Activated CD4-positive, alpha-beta T cell treated with anti-CD3 and anti-CD28 coated beads, Interleukin-2, Interleukin-6, amounts not matched to agents 100 ng/mL and 50 ng/mL, durations not matched to agents 16 hours and 8 hours (primary cell): ENCODE measurements around the gene MXD1.

Source experiments
- DNase-seq: peaks from one replicate; pipeline ENCODE4 v3.0.0-alpha.2; 2020

The MXD1 gene

GRCh38 chr2:69955029-69955428 is 40.1 kb downstream of the MXD1 start:
- no peak for DNase-seq

DNA sequence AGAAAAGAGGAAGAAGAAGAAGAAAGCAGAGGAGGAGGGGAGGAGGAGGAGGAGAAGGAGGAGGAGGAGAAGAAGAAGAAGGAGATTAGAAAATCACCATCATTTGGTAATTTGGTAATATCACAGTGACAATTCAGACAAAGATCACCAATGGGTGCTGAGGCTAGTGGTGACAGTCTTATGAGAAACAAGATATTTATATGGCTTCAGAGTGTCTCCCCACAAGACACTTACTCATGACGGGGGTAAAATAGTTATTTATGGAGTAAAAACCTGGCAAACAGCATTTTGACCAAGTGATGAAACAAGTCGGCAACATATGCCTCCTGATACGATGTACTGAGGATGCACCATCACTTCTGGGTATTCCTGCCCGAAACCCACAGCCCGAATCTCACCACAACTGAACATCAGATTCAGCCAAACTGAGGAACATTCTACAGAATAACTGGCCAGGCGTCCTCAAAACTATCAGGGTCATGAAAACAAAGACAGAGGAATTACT is 41.6 kb downstream of the MXD1 start:
- DNase-seq, result no peak

DNA sequence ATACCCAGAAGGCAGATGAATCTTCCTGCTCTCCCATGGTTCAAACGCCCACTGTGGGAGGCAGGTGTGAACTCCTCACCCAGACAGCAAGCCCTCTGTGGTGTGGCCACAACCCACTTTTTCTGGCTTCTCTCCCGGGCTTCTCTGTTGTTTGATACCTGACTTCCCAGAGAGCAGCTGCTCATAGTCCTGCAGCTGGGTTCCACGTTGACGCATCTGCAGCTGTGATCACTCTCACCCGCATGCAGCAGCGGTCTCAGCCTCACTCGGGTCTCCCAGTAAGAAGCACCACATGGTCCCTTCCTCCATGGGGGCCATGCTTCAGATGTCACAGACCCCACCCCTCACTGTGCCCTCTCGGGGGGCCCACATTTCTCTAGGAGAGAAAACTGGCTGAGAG is 43.1 kb downstream of the MXD1 start:
- DNase-seq, result no peak

DNA sequence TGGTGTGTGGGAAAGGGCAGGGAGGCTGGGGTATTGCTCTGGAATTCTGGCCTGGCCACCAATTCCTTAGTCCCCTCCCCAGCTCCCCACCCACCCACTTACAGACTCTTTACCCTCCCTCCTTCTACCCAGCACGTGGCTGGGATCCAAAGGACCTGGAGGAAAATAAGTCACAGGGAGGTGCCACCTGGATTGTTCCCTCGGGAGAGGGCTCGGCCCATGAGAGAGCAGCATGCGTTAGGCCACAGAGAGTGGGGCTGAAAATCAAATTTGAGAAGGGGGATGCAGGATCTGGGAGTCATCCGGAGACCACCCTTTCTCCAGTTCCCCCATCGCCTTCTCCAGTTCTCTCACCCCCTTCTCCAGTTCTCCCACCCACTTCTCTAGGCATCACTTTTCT is 43.6 kb downstream of the MXD1 start:
- no peak for DNase-seq

GRCh38 chr2:69959425-69959824 is 44.5 kb downstream of the MXD1 start:
- DNase-seq, result no peak

- DNase-seq, result no peak
These were observed 45.9 kb downstream of the MXD1 start for GRCh38 chr2:69960821-69961220.

DNA sequence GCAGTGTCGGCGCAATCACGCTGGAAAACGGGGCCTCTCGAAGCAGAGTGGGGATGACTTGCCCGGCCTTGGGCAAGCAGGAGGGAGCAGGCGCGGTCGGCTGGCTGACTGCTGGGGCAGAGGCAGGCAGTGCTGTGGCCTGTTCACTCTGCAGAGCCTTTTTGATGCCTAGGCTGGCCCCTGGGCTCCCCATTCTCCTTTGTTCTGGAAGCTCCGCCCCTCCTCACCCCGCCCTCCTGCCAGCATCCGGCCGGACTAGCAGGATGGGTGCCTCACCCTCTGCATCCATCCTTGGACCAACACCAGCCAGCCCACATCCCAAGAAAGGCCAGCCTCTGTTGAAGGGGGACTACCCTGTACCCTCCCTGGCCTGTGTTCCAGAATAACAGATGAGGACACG is 46.6 kb downstream of the MXD1 start, which contains the start of gene ASPRV1:
Gene ASPRV1 (minus strand): TSS at position 136 of the 400 bp plus-strand sequence. CDS start 195 bp downstream, outside the sequence.
- no peak for DNase-seq

DNA sequence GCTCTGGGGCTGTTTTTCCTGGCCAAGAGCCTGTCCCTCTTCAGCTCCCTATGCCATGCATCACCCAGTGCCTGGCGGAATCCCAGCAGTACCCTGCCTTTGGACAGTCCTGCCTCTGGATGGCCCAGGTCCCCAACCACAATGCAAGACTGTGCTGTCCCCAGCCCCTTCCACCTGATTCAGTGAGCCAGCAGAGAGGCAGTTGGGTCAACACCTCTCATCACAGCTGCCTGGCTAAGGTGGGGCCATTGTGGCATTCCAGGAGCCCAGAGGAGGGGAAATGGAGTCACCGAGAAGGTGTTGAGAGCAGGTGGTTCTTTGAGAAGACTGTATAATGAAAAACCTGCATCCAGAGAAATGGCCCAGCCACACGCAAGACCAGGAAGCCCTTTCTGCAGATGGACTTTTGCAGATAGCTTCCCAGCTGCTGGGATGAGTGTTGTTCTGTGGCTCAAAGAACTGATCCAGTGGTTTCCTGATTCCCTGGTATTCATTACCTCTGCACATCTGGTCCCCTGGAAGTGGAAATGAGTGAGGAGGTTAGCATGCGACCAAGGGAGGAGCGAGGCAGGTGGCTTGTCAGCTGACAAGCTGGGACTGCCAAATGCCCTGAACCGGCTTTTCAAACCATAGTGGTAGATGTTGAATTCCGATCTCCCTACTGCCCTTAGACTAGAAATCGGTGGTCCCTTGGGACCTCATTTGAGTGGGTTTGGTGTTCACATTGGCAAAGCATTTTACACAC is 48.2 kb downstream of the MXD1 start:
- DNase-seq, result no peak

- DNase-seq, result no peak
These were observed 49.5 kb downstream of the MXD1 start for GRCh38 chr2:69964353-69964841.

- no peak for DNase-seq
These were observed 51.0 kb downstream of the MXD1 start for GRCh38 chr2:69965756-69966445.

DNA sequence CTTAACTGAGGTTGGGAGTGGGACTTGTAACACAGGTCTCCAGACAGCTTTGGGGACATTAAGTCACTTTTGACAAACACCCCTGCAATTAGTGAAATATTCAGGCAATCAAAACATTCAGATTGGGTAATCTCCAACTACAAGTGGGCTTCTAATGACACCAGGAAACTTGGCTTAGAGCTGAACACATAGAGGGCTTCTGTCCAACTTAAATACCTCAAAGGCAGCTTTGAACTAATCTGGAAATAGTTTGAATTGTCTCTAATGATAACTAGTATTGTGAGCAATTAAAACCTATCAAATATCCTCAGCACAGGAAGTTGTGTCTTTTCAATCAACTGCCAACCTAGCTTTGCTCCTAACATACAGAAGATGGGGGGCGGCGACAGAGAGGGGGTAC is 51.6 kb downstream of the MXD1 start:
- no peak for DNase-seq

DNA sequence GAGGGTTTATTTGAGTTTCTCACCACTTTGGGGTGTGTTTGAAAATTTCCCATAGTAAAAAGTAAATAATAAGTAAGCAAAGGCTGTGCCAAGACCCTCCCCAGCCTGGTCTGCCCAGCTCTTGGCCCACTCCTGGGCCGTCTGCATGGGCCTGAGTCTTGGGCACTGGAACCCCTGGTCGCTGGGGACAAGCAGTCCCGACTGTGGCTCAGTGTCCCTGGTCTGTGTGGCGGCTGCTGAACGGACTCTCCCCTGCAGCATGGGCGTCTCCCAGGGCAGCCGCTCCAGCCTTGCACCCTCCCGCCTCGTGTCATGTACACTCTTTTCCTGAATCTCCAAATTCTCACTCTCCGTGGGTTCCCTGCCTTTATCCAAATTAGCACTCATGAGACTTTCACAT is 53.7 kb downstream of the MXD1 start:
- no peak for DNase-seq

DNA sequence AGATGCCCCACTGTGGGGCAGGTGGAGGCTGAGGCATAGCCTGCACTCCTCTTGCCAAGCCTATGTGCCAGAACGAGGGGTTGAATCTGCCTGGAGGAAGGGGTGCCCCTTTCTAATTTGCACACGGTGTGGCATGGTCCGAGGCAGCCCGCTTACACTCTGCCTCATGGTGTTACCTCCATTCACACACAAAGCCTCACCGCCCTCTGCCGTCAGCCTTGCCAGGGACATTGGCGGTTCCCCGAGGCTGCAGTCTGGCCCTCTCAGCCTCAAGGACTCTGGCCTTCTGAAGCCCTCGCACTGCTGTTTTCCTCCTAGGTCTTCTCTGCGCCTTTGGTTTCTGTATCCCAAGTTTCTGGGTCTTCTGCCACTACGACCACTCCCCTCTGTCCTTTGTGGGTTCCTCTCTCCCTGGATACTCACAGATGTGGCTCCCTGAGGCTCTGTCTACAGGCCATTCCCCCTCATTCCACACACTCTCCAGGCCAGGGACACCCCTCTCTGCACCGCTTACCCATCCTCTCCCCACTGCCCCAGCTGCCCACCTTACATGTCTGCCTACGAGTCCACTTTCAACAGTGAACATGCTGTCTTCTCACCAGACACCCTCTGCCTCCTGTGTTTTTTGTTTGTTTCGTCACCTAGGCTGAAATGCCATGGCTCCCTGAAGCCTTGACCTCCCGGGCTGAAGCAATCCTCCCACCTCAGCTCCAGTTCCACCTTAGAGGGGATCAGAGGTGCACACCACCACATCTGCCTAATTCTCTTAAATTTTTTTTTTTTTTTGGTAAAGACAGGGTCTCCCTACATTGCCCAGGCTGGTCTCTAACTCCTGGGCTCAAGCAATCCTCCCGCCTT is 54.4 kb downstream of the MXD1 start:
- no peak for DNase-seq

GRCh38 chr2:69969991-69970390 is 55.1 kb downstream of the MXD1 start:
- no peak for DNase-seq

GRCh38 chr2:69972822-69973221 is 57.9 kb downstream of the MXD1 start:
- no peak for DNase-seq

DNA sequence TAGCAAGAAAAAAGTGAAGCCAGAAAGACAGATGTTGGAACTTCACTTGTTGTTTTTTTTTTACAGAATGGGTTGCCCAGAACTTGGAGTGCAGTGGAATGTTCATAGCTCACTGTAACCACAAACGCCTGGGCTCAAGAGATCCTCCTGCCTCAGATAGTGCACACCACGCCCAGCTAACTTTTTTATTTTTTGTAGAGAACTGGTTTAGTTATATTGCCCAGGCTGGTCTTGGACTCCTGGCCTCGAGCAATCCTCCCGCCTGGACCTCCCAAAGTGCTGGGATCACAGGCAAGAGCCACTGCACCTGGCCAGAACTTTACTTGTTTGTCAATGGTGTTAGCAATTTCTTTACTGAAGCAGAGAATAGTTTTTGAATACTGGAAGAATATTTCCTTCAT is 58.4 kb downstream of the MXD1 start:
- DNase-seq, result no peak

DNA sequence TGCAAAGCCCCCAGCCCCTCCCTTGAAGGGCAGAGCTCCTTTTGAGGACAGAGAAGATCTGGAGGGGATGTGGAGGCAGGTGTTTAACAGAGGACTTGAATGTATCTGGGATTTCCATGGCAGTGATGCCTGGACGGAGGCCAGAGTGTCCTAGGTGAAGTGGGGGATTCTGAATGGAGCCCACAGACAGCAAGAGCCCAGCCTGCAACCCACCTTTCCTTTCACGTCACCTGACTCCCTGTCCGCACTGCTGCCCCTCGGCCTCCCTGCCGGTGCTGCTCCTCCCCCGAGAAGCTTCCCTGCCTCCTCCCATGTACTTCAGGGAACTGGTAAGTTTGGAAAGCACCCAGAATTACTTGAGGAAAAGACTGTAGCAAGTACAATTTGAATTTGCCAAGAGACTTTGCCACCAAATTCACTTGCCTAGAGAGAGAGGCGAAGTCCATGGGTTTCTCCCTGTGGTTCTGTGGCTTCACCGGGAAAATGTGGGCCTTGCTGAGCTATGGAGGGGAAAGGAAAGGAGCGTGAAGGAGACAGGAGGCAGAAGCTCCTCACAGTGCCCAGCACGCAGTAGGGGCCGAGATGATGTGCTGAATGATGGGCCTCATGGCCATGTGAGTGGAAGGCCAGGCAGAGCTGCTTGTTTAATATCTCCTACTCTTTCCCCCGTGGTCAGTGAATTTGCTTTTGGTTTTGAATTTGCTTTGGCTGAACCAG is 60.4 kb downstream of the MXD1 start:
- DNase-seq, result no peak

GRCh38 chr2:69975853-69976462 is 61.0 kb downstream of the MXD1 start:
- no peak for DNase-seq

GRCh38 chr2:69977186-69977585 is 62.3 kb downstream of the MXD1 start:
- no peak for DNase-seq

DNA sequence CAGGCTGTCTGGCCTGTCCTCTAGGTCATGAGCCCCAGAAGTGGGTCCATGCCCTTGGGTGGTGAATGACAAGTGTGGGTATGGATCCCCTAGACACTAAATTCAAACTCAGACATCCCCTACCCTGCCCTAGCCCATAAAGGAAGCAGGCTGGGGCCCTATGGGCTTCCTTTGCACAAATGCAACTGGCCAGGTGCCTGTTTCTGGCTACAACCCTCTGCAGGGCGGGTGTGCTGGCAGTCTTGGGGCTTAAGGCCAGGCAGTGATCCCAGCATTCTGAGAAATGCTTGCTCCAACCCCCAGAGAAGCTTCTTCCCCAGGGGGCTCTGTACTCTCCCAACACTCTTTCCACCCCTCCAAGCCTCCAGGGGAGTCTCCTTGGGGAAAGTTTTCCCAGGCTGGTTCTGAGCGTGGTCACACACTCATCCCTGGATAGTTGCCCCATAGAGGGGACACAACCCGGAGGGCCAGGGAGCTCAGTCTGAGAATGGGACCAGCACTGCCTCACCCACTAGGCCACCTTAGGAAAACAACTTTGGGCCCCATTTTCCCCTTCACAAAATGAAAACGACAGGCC is 63.1 kb downstream of the MXD1 start:
- DNase-seq, result no peak

DNA sequence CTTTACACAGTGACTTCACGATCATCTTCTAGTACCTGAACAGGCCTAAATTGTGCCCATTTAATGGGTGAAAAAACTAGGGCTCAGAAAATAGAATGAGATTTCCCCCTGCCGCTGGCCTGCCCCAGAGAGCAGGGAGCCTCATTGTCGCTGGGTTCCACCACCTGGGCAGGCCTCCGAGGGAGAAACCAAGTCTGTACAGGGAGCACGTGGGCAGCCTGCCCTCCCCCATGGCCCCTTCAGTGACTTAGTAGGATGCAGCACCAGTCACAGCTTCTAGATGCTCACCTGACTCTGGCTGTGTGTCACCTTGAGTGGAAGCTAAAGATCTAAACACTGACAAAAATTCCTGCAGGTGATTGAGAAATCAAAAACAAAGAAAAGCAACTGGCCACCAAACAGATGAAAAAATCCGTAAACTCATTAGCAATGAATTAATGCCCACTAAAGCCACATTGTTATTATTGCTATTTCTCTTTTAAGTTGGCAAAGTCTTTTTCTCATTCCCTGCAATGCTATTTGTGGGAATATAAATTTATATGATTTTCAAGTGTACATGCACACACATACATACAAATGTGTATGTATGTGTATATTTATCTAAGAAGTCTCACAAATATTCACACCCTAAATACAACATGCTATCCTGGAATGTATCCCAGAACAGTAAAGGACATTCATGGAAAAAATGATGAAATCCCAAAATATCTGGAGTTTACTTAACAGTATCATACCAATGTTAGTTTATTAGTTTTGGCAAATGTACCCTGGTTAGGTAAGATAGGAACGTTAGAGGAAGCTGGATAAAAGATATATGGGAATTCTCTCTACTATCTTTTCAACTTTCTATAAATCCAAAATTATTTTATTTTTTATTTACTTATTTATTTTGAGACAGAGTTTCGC is 65.2 kb downstream of the MXD1 start:
- DNase-seq, result no peak
